HL-60 (cell line): ENCODE data around the gene MRPL11.

Source experiments
- DNase-seq, 2 experiments: peaks; one replicate each; pipeline ENCODE4 v3.0.0-alpha.2; 2010 to 2020; ENCODE audit warnings: low read depth in 1 of 2, low spot score in 1 of 2
- H3K27ac ChIP-seq: fragments of 250-450 bp; sonication (Bioruptor Pico); replicated peaks from 2 replicates; pipeline ENCODE4 v1.5.1; 2020; ENCODE audit warnings: mild to moderate bottlenecking, moderate library complexity
- H3K27me3 ChIP-seq: fragments of 250-450 bp; sonication (Bioruptor Pico); 2 replicates; pipeline ENCODE4 v1.5.1; 2021; ENCODE audit warnings: mild to moderate bottlenecking, moderate library complexity; ENCODE audit not compliant: insufficient read depth, poor library complexity, severe bottlenecking
- H3K4me3 ChIP-seq: replicated peaks from 2 replicates; pipeline ENCODE4 v1.5.1; 2011; ENCODE audit warnings: mild to moderate bottlenecking, control low read depth, low read length; ENCODE audit not compliant: insufficient read depth
- GABPA ChIP-seq: IDR thresholded peaks from 2 replicates; pipeline ENCODE4 v1.6.1; 2012; ENCODE audit warnings: low read depth
- POLR2AphosphoS5 ChIP-seq: IDR thresholded peaks from 2 replicates; pipeline ENCODE4 v1.6.1; 2012; ENCODE audit warnings: low read depth
- SPI1 ChIP-seq: IDR thresholded peaks from 2 replicates; pipeline ENCODE4 v1.6.1; 2012; ENCODE audit warnings: low read depth, mild to moderate bottlenecking, borderline replicate concordance
- TF ChIP-seq, protein P1 (sequence below): IDR thresholded peaks from one replicate; pipeline ENCODE4 v1.5.1; 2011; ENCODE audit warnings: low read length, control low read depth, inconsistent platforms; ENCODE audit not compliant: insufficient read depth
- TF ChIP-seq, protein P2 (sequence below): IDR thresholded peaks from 2 replicates; pipeline ENCODE4 v1.6.1; 2012; ENCODE audit warnings: low read depth; ENCODE audit not compliant: insufficient replicate concordance

MRPL11 gene

GRCh38 chr11:66391322-66391721 is 47.3 kb downstream of the MRPL11 start:
- Histone ChIP-seq H3K27me3 (peaks cover 2% of the 10 kb centered on the region), H3K4me3 (no peak overlapping the region), H3K27ac (no peak overlapping the region)
- no peak for DNase-seq
- TF ChIP-seq, protein P1, sequence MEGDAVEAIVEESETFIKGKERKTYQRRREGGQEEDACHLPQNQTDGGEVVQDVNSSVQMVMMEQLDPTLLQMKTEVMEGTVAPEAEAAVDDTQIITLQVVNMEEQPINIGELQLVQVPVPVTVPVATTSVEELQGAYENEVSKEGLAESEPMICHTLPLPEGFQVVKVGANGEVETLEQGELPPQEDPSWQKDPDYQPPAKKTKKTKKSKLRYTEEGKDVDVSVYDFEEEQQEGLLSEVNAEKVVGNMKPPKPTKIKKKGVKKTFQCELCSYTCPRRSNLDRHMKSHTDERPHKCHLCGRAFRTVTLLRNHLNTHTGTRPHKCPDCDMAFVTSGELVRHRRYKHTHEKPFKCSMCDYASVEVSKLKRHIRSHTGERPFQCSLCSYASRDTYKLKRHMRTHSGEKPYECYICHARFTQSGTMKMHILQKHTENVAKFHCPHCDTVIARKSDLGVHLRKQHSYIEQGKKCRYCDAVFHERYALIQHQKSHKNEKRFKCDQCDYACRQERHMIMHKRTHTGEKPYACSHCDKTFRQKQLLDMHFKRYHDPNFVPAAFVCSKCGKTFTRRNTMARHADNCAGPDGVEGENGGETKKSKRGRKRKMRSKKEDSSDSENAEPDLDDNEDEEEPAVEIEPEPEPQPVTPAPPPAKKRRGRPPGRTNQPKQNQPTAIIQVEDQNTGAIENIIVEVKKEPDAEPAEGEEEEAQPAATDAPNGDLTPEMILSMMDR, result no peak
- no peak for TF ChIP-seq GABPA
- TF ChIP-seq, protein P2, sequence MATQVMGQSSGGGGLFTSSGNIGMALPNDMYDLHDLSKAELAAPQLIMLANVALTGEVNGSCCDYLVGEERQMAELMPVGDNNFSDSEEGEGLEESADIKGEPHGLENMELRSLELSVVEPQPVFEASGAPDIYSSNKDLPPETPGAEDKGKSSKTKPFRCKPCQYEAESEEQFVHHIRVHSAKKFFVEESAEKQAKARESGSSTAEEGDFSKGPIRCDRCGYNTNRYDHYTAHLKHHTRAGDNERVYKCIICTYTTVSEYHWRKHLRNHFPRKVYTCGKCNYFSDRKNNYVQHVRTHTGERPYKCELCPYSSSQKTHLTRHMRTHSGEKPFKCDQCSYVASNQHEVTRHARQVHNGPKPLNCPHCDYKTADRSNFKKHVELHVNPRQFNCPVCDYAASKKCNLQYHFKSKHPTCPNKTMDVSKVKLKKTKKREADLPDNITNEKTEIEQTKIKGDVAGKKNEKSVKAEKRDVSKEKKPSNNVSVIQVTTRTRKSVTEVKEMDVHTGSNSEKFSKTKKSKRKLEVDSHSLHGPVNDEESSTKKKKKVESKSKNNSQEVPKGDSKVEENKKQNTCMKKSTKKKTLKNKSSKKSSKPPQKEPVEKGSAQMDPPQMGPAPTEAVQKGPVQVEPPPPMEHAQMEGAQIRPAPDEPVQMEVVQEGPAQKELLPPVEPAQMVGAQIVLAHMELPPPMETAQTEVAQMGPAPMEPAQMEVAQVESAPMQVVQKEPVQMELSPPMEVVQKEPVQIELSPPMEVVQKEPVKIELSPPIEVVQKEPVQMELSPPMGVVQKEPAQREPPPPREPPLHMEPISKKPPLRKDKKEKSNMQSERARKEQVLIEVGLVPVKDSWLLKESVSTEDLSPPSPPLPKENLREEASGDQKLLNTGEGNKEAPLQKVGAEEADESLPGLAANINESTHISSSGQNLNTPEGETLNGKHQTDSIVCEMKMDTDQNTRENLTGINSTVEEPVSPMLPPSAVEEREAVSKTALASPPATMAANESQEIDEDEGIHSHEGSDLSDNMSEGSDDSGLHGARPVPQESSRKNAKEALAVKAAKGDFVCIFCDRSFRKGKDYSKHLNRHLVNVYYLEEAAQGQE, result no peak
- TF ChIP-seq SPI1, result no peak
- TF ChIP-seq POLR2AphosphoS5, result no peak

- Histone ChIP-seq H3K27ac (no peak overlapping the region), H3K4me3 (no peak overlapping the region), H3K27me3 (peaks cover 2% of the 10 kb centered on the region)
- TF ChIP-seq, protein P1, result peak; percentile 93
- TF ChIP-seq, protein P2, result no peak
- peak in 1 of 2 experiments; percentile 83 for DNase-seq
Observed at GRCh38 chr11:66388780-66389386, 49.8 kb downstream of the MRPL11 start.

GRCh38 chr11:66386171-66387069 is 52.2 kb downstream of the MRPL11 start:
- H3K27ac ChIP-seq, result no peak overlapping the region
- peak; percentile 67 to 87 for DNase-seq
- H3K4me3 ChIP-seq, result peak overlapping the region; percentile 18
- peaks cover 2% of the 10 kb centered on the region for H3K27me3 ChIP-seq
- TF ChIP-seq POLR2AphosphoS5 (no peak), SPI1 (no peak)
- TF ChIP-seq, protein P1, result peak; percentile 95
- TF ChIP-seq, protein P2, result no peak
